GM08714 (cell line): ENCODE measurements around the gene SERPINA6.
"Not testable (repeated sequence)": the region's sequence is repeated elsewhere in the genome, so short reads cannot be mapped to it uniquely, and the experiment has no call there.

Experiments
- H3K4me3 ChIP-seq: fragments of 200-500 bp; sonication (Bioruptor generic); 2 replicates; pipeline ENCODE4 v1.5.1; 2014; ENCODE audit warnings: mild to moderate bottlenecking, low read length, inconsistent platforms
- ZNF274 ChIP-seq: IDR thresholded peaks from 2 replicates; pipeline ENCODE4 v1.6.1; 2012; ENCODE audit warnings: mild to moderate bottlenecking, low read depth, low read length

The SERPINA6 gene

GRCh38 chr14:94362614-94363133, 39.5 kb upstream of the SERPINA6 start:
- TF ChIP-seq ZNF274, result no peak
- no peak overlapping the region for H3K4me3 ChIP-seq

DNA sequence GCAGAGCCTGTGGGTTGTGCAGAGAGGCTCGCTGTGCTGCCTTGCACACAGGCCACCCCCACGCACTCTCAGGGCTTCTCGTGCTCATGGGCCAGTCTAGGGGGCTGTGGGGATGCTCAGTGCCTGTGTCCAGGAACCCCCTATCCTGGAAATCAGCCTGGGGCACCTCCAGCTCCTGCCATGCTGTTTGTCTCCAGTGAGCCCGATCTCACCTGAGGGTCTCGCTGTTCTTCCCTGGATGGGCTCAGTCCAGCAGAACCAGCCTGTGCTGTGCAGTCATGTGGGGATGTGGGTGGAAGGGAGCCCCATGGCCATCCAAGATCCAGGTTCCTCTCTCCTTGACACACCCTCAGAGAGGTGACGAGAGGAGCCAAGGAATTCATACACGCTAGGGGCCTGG, 38.5 kb upstream of the SERPINA6 start:
- no peak overlapping the region for H3K4me3 ChIP-seq
- no peak for TF ChIP-seq ZNF274

DNA sequence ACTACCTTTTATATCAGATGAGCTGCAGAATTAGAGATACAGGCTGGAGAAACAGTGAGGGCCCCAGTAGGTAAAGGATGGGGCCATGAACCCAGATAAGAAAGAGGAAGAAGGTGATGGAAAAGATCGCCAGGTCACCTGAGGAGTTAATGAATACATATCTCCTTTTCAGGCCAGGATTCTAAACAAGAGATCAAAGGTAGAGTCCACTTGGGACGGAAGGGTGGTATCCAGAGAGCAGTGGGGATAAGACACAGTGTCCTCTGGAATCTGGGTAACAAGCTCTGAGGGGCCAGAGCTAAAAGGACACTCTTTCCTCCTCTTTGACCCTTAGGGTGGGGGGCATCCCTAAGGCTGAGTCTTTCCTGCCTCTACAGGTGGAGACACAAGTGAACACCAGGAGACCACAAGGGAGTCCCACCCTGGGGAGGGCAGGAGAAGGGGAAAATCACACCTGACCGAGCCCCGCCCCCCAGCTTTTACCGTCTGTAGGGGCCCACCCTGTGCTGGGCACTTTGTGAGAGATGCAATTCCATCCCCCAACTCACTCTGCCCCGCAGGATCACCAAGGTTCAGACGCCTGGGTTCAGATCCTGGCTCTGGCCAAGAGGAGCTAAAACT, 37.9 kb upstream of the SERPINA6 start:
- H3K4me3 ChIP-seq, result no peak overlapping the region
- TF ChIP-seq ZNF274, result no peak

- no peak for TF ChIP-seq ZNF274
- H3K4me3 ChIP-seq, result no peak overlapping the region
These were observed 34.0 kb upstream of the SERPINA6 start for GRCh38 chr14:94357166-94357565.

- H3K4me3 ChIP-seq, result no peak overlapping the region
- no peak for TF ChIP-seq ZNF274
These were observed 33.4 kb upstream of the SERPINA6 start for GRCh38 chr14:94356379-94357056.

DNA sequence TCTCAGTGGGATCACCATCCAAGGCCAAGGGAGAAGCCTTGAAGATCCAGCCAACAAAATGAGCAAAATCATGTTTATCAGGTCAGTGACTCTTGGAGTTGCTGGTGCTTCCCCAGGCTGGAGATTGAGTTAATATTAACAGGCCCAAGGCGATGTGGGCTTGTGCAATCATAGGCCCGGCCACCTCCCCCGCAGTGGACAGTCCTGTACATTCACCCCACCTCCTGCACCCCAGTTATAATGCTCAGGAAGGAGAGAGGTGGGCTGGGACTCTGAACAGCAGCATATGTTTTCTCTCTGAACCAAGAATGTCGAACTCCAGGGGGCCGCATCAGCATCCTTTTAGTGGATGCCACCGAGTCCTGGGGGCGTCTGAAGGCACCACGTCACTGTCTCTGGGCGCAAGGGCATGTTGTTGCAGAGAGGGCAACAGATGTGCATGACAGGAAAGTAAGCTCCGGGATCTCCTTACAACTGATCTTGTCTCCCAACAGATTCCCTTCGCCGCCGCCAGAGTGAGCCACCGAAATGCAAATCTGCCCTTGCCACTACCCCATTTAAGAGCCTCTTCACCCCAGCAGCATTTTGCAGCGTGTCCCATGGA, 32.2 kb upstream of the SERPINA6 start:
- TF ChIP-seq ZNF274, result no peak
- no peak overlapping the region for H3K4me3 ChIP-seq

GRCh38 chr14:94354638-94355185, 31.6 kb upstream of the SERPINA6 start:
- no peak for TF ChIP-seq ZNF274
- no peak overlapping the region for H3K4me3 ChIP-seq

DNA sequence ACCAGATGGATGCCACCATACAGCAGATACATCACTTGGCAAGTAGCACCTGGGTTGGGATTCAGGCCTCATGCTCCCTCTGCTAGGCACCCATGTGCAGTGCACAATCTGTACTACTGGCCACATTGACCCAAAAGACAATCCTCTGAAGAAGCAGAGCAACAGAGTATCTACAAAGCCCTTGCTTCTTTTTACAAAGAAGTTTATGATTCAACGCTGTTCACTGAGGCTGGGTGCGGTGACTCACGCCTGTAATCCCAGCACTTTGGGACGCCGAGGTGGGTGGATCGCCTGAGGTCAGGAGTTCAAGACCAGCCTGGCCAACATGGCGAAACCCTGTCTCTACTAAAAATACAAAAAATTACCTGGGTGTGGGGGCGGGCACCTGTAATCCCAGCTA, 31.1 kb upstream of the SERPINA6 start:
- not testable (repeated sequence) for H3K4me3 ChIP-seq

DNA sequence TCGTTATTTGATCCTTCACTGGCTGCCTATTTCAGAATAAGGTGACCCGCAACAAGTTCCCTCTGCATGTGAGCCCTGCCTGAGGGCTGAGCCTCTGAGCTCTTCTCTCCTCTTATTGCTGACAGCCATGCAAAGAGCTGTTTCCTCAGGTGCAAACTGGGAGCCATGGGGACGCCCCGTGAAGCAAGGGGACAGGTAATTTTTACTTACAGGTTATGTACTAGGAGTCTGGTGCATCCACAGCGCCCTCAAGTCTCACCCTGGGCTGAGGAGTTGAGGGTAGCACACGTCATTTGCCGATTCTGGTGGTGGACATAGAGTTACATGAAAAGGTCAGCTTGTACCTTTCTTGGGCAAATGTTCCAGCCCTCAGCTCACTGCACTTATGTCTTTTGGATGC, 26.1 kb upstream of the SERPINA6 start:
- H3K4me3 ChIP-seq, result no peak overlapping the region
- no peak for TF ChIP-seq ZNF274

- H3K4me3 ChIP-seq, result no peak overlapping the region
- TF ChIP-seq ZNF274, result no peak
These were observed 25.7 kb upstream of the SERPINA6 start for GRCh38 chr14:94348836-94349235.

- TF ChIP-seq ZNF274, result no peak
- no peak overlapping the region for H3K4me3 ChIP-seq
These were observed 23.7 kb upstream of the SERPINA6 start for GRCh38 chr14:94346841-94347240.

GRCh38 chr14:94346065-94346786, 23.1 kb upstream of the SERPINA6 start:
- H3K4me3 ChIP-seq, result not testable (repeated sequence)

GRCh38 chr14:94345344-94346064, 22.4 kb upstream of the SERPINA6 start:
- TF ChIP-seq ZNF274, result no peak
- H3K4me3 ChIP-seq, result no peak overlapping the region

GRCh38 chr14:94344389-94344788, 21.3 kb upstream of the SERPINA6 start:
- no peak for TF ChIP-seq ZNF274
- H3K4me3 ChIP-seq, result no peak overlapping the region
